GM18858 (cell line): Measurements from ENCODE around the gene RAB11FIP2.

Experiments
- ATAC-seq: cut with Tn5 transposase; IDR thresholded peaks from one replicate; pipeline ENCODE4 v1.9.1; 2021; ENCODE audit not compliant: unreplicated experiment

The RAB11FIP2 gene

DNA sequence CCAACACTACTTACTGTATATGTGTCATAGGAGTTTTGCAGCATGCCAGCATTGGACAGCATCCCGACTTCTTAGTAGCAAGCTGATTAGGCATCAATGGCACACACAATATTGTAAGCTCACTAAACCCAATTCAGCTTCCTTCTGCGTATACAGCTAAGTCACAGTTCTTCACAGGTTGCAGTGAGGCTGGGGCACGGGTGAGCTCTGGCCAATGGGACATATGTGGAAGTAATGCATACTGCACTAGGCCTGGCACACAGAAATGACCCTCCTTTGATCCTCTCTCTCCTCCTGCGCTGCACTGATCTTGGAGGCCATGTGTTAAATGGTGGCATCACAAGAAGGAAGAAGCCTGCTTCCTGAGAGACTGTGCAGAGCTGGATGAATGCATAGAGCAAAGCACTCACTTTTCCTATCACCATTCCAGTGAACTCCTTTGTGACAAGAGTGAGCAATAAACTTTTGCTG is 11.9 kb downstream of the RAB11FIP2 start:
- ATAC-seq = no peak

DNA sequence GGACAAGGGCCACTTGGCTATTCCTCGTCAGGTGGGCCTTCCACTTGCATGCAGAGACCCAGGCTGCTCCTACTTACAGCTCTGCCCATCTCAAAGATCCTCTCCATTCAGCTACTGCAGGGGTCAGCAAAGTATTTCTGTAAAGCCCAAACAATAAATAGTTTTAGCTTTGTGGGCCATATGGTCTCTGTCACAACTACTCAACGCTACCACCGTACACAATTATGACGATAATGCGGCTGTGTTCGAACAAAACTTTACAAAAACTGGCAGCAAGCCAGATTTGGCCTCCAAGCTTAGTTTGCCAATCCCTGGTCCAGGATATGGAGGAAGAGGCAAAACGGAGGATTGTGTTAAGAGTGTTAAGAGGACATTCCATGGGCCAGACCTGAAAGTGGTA is 12.8 kb downstream of the RAB11FIP2 start:
- no peak for ATAC-seq

DNA sequence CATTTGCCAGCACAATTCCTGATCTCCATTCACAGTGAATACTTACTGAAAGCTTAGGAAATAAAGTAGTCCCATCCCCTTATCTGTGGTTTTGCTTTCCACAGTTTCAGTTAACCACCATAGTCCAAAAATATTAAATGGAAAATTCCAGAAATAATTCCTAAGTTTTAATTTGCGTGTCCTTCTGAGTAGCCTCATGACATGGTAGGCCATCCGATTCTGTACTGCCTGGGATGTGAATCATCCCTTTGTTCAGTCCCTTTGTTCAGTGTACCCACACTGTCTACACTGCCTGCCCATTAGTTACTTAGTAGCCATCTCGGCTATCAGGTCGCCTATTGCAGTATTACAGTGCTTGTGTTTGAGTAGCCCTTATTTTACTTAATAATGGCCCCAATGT is 14.2 kb downstream of the RAB11FIP2 start:
- ATAC-seq = no peak

DNA sequence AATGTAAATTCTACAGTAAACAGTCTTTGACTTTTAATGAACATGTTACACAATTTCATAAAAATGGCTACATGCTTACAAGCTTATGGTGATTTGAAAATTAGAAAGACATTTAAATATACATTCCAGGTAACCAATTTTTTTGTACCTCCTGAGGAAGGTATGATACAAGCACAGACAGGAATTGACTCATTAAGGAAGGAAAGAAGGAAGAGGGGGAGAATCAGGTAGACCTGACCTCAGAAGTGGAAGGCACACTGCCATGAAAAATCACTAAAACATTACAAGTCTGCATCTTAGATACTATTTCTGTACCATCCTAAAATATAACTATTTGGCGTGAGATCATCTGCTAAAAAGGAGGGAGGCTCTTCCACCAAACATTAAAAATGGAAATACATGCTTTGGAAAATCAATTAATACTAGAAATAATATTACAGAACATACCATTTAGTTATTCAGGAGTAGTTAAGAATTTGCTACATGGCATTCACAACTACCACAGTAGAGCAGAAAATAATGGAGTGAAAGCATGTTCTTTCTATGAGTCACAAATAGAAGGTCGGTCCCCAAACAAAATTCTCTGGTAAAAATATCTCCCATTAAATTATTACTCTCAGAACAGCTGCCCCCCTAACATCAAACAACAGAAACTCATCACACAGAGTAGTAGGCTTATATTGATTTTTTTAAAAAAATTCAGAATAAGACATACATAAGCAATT is 15.2 kb downstream of the RAB11FIP2 start:
- no peak for ATAC-seq

DNA sequence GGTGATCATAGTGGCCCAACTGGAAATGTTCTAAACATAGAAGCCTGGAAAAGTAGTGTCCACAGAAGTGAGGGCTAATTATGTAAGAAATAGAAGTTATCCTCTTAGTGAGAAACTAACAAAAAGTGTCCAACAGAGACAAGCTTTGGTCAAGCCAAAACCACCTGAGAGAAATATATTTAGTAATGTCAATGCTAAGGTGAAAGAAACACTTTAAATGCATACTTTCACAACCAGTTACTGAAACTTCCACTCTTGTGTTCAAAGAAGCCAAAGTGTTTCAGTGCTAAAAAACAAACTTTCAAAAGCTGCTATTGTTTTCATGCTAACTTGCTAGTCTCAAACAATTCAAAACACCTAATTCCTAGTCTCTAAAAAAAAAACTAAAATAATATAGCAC is 18.1 kb downstream of the RAB11FIP2 start:
- peak; percentile 98 for ATAC-seq

DNA sequence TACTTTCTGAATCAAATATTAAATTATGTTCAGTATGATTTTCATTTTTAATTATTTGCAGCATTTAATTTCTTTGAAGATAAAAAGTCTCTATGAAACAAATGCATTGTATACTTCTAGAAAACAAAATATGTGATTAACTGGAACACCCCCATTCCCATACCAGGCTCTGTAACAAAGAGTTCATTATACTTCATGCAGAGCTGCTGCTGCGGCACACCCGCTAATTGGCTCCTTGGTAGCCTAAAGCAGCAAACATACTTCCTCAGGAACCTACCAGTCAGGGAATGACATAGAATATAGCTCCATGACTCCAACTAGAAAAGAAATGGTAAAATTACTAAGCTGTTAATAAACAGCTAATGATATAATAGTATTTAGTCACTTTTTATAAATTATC is 19.3 kb downstream of the RAB11FIP2 start:
- ATAC-seq = no peak

GRCh38 chr10:118026936-118027335 is 19.8 kb downstream of the RAB11FIP2 start:
- ATAC-seq = no peak

GRCh38 chr10:118020365-118020764 is 26.4 kb downstream of the RAB11FIP2 start:
- ATAC-seq = no peak

GRCh38 chr10:118017850-118018249 is 28.9 kb downstream of the RAB11FIP2 start:
- no peak for ATAC-seq

DNA sequence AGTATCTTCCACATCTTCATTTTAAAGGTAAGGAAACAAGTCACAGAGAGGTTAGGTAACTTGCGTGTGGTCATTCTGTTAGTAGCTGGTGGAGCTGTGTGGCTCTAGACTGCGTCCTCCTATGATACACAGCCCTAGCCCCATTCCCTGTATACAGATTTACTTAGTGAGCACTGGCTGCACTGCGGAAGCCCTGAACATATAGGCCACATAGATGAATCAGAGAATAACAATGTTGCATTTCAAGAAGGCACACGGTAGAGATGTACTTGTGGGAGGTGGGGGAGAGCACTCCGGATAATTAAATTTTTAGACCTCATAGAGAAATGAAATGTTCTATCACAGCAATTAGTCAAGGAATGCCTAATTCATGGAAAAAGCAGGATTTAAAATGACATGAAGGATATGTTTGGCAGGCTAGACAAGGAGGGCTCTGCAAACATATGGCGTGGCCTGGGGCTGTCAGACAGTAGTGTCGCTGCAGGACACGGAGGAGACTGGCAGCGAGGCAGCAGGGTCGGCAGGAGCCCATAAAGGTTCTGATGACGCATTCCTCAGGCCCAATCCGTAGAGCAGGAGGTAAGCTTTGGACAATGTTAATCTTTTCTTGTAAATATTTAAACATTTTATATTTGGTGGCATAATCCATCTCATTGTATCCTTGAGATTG is 29.5 kb downstream of the RAB11FIP2 start:
- no peak for ATAC-seq

- ATAC-seq = no peak
Measured at GRCh38 chr10:118012952-118013525, 33.7 kb downstream of the RAB11FIP2 start.

GRCh38 chr10:118007773-118008172 is 39.0 kb downstream of the RAB11FIP2 start:
- no peak for ATAC-seq

DNA sequence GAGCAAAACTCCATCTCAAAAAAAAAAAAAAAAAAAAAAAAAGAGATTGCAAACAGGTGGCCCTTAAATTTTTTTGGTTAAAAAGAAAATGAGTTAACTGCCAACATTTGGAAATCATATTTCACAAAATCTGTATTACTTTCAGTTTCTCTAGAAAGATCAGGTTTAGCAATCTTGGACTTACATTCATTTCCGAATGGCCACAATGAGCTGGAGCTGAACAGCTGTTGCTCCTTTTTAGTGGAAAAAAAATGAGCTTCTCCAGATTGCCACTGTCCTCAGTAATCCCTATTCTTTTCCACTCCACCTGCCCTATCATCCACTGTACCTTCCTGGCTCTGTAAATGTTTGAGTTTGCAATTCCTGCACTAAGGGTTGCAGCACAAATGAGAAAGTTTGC is 43.6 kb downstream of the RAB11FIP2 start:
- no peak for ATAC-seq

- ATAC-seq = no peak
Measured at GRCh38 chr10:118002581-118002980, 44.2 kb downstream of the RAB11FIP2 start.

- ATAC-seq = no peak
Measured at GRCh38 chr10:117997673-117998072, 49.1 kb downstream of the RAB11FIP2 start.

GRCh38 chr10:117996709-117997108 is 50.0 kb downstream of the RAB11FIP2 start:
- ATAC-seq = no peak

DNA sequence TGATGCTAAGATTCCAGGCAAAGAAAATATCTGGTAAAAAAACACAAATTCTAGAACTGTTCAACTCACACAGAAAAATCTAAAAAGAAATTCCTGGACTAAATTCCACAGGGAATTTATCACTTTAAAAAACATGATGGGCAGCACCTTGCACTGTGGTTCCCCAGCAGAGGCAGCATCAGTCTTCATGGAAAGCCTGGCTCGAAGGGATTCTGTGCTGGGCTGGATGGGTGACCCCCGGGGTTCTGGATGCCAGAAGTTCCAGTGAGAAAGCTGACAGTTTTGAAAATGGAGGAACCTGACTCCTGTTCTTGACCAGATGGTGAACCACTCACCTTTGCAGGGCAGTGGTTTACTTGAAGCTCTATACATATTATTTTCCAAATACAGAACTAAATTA is 52.0 kb downstream of the RAB11FIP2 start:
- no peak for ATAC-seq

GRCh38 chr10:117993166-117993565 is 53.6 kb downstream of the RAB11FIP2 start:
- ATAC-seq = no peak

DNA sequence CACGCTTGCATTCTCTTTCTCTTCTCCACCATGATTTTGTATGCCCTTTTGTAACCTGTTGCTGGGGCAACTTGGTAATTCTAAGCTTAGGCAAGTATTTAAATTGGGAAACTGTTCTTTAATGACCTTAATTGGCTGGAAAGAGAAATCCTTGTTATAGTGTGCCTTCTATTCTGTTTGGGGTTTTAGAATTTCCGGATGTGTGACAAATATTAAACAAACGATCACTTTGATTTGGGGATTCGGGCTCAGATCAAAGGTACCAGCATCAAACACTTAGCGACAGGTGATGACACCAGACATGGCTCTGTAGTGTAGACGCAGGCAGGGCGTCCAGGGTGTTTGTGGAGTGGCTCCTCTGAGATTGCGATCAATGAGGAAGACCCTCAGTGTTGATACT is 55.0 kb downstream of the RAB11FIP2 start:
- ATAC-seq = no peak

DNA sequence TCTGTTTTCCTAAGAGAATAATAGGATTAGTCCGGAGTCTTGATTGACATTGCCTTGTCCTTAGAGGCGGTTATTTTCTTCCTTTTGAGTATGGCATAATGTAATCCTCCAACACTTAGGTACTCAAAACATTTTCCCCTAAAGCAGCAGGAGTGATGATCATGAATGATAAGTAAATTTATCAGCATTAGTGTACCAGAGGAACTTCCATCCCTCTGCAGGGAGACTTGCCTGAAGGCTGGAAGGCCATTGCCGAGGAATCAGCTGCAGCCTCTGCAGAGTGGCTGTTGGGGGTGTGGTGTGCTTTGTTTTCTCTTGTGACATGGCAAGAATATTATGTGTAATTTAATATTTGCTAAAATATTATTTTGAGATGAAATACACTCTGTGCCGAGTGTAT is 56.8 kb downstream of the RAB11FIP2 start:
- no peak for ATAC-seq

DNA sequence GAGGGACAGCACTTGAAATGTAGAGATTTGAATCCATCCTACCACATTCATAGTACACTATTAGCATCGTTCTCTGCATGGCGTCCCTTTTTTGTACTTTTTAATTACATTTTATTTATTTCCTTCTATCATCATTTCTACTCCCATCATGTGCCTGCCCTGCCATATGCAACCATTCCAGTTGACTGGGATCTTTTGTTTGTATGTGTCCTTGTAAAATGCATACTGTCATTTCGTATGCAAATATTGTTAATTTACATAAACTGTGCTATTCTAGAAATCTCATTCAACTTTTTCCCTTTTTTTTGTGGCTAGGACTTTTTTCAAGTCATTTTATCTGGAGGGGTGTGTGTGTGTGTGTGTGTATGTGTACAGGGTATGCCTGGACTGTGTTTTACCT is 57.9 kb downstream of the RAB11FIP2 start:
- ATAC-seq = no peak

DNA sequence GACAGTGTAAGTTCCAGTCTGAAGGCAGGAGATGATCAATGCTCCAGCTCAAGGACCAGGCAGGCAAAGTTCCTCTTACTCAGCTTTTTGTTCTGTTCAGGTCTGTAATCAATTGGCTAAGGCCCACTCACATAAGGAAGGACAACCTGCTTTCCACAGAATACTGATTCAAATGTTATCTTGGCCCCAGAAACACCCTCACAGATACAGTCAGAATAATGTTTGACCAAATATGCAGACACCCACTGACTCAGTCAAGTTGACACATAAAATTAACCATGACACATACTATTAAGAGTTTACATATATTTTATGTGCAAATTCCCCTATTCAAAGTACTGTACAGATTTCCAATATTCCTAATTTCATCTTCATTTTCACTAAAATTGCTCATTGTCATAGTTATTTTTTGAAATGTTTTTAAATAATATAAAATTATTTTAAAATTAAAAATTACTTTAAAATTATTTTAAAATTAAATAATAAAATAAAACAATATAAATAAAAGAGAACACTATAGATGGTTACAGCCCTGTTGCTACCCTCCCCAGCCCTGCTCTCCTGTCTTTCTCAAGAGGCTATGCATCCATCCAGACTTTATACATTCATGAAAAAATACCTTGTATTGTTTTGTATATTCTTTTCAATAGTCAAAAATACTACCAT is 59.4 kb downstream of the RAB11FIP2 start:
- ATAC-seq = no peak
